K562 treated with DMSO at 1 percent for 48 hours (cell line): ENCODE results near the gene NT5DC2. TPM values are rescaled to one million over a fixed set of nuclear protein-coding genes. Genes with fewer than 3 reads are reported as not detected.

Experiments used
- total RNA-seq: library from RNA; unstranded; fragments of 300-600 nt; gene quantifications from 2 replicates; pipeline ENCODE4 v1.2.3, GENCODE V29; 2022; ENCODE audit warnings: low replicate concordance; ENCODE audit errors: extremely low read depth

NT5DC2 gene
- total RNA-seq, result not detected in 2 replicates

DNA sequence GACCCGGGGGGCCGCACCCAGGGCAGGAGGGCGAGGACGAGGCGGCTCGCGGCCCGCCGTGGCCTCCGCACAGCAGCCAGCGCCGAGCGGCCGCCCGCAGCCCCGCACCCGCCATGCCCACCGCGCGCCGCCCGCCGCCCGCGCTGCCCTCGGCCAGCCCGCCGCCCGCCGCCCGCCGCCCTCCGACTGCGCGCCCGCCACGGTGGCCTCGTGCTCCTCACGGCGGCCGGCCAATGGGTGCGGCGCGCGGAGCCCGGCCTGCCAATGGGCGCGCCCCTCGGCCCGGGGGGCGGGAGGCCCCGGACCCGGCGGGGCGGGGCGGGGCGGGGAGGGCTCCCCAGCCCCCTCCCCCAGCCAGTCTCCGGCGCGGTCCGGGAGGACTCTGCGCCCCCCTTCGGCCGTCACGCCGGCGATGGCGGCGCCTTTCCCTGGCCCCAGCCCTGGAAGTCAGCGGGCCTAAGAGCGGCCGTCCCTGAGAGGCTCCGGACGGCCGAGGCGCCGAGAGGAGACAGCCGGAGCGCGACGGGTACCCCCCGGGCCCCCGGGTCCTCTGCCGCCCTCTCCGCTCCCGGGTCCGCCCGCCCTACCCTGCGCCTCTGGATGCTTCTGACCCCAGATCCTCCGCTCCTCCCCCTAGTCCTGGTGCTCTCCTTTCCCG is at the start of gene NT5DC2:
Gene NT5DC2, minus strand, starts transcription at position 235 of the 658 bp plus-strand sequence. Its CDS starts 120 bp downstream, at position 115.

DNA sequence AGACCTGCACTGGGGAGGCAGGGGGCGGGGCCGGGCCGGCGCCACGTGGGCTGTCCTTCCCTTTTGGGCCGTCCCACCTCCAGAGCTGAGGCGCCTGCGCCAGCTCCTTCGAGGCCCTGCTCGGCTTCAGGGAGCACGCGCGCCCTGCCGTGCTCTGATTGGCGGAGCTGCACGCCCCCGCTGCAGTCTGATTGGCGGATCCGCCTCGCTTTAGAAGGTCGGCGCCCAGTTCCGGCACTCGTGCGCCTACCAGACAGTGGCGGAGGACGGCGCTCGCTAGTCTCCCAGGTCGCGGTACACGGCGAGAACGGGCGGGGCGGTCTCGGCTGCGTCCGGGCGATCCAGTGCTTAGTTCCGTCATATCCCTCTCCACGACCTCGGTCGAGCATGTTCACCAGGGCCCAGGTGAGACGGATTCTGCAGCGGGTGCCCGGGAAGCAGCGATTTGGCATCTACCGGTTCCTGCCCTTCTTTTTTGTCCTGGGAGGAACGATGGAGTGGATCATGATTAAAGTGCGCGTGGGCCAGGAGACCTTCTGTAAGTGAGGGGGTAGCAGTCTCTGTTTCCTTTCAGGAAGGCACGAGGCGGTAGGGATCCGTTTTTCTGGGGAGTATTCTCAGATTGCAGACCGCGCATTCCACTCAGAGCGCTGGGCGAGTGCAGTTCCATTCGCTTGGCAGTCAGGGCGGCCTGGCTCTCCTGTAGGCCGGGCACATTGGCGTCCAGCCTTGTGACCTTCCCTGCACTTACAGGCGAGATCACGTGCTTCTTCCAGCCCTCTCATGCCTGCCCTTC is 2.9 kb upstream of the NT5DC2 start, which contains the start of gene UQCC5:
Gene UQCC5, plus strand, starts transcription at position 237 of the 796 bp plus-strand sequence. Its CDS starts 151 bp downstream, at position 388.

DNA sequence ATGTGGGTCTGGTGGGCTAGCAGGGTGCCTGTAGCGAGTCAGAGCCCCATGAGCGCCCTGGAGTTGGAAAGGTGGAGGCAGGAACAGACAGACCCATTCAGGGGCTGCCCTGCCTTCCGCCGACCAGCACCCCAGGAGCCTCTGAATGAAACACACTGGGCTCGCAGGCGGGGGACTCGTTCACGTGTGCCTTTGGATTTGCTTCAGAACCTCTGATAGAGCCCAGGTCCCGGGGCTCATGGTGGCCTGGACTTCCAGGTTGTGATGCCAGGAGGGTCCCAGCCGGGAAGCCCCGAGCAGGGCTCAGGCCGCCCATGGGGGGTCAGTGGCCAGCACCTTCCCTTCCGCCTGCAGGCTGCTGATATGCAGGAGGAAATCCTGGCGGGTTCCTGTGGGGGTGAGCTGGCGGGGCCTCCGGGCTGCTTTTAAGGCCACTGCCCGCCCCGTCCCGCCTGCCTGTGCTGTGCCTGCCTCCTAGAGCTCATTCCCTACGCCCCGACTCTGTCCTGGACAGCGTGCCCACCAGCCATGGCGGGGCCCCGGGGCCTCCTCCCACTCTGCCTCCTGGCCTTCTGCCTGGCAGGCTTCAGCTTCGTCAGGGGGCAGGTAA is 38.7 kb downstream of the NT5DC2 start, which contains the start of gene STAB1:
Gene STAB1, plus strand, starts transcription at position 453 of the 610 bp plus-strand sequence. Its CDS starts 76 bp downstream, at position 529.

Other genes with a start within 250 kb of the NT5DC2 start
- not detected in 2 replicates for gene GLYCTK, start 246.0 kb downstream of the NT5DC2 start, total RNA-seq
- not detected in 2 replicates for gene DNAH1, start 217.5 kb downstream of the NT5DC2 start, total RNA-seq
- not detected in 2 replicates for gene BAP1, start 123.8 kb downstream of the NT5DC2 start, total RNA-seq
- gene PHF7, start 123.2 kb downstream of the NT5DC2 start, total RNA-seq, result not detected in 2 replicates
- not detected in 2 replicates for gene SEMA3G, start 88.8 kb downstream of the NT5DC2 start, total RNA-seq
- gene TNNC1, start 79.8 kb downstream of the NT5DC2 start, total RNA-seq, result not detected in 2 replicates
- gene NISCH, start 78.3 kb downstream of the NT5DC2 start, total RNA-seq, result not detected in 2 replicates
- not detected in 2 replicates for gene STAB1, start 38.5 kb downstream of the NT5DC2 start, total RNA-seq
- not detected in 2 replicates for gene UQCC5, start 2.7 kb upstream of the NT5DC2 start, total RNA-seq
- not detected in 2 replicates for gene PBRM1, start 152.1 kb upstream of the NT5DC2 start, total RNA-seq
- not detected in 2 replicates for gene GNL3, start 152.2 kb upstream of the NT5DC2 start, total RNA-seq
- gene GLT8D1, start 171.9 kb upstream of the NT5DC2 start, total RNA-seq, result not detected in 2 replicates
- gene SPCS1, start 172.2 kb upstream of the NT5DC2 start, total RNA-seq, result not detected in 2 replicates
- gene NEK4, start 237.1 kb upstream of the NT5DC2 start, total RNA-seq, result not detected in 2 replicates
- gene ITIH1, start 243.7 kb upstream of the NT5DC2 start, total RNA-seq, result not detected in 2 replicates